ENCODE results near the gene PYGM. TPM values are rescaled to one million over a fixed set of nuclear protein-coding genes. Genes with fewer than 3 reads are reported as not detected.

The PYGM gene
- total RNA-seq, 1 experiment from 2014 or later = 3.6 TPM

DNA sequence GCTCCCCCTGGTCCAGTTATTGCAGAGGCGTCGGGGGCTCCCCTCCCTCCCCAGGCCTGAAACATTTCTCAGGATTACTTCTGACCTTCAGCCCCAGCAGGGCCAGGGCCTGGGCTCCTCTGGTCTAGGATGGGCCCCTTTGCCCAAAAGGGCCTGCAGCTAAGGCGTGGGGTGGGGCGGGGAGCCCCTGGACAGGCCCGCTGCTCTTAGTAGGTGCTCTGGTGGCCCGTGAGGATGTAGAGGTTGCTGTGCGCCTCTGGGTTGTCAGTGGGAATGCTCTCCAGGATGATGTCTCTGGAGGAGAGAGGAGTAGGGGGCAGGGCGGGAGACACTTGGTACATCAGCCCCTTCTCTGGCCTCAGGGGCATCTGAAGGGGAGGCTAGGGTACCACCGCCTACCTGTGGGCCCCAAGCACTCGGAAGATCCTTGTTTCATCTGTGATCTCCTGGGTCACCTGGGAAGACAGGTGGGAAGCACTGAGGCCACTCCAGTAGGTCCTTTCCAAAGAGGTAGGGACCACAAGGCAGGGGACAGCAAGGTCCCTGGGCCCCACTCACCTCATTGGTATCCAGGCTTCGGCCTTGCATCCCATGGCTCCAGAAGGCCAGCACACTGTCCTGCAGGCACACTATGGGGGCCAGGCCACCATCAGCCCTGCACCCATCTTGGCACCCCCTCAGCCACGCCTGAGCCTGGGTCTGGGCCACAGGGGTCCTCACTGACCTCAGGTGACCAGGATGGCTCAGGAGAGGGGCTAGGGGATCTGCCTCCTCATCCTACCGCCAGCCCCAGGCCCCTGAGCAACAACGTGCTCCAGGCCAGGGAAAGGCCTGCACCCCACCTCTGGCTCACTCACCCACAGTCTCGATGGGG lies 29.8 kb upstream of the PYGM start:
- peaks cover 0 to 6% (median 3%) of the 10 kb centered on the region in 3 experiments; a peak in 2 of 7 replicates for H3K36me3 Mint-ChIP-seq (ENCODE audit: insufficient read depth in 1 of 3, low read depth in 3 of 3)
- peak overlapping the region in 1 of 3 experiments; percentile 84; a peak in 1 of 7 replicates for H3K27ac Mint-ChIP-seq
- Histone ChIP-seq H2BK5ac (ENCODE audit: insufficient read length, low read length) (no peak overlapping the region), H4K5ac (ENCODE audit: insufficient read length, low read depth, low read length) (no peak overlapping the region), H3K27me3 (ENCODE audit: insufficient read depth, low read length) (no peaks in the 10 kb centered on the region), H2BK12ac (ENCODE audit: insufficient read length, low read depth, low read length) (no peak overlapping the region), H3K4me1 (ENCODE audit: insufficient read depth, low read length) (no peaks in the 10 kb centered on the region), H3K14ac (ENCODE audit: insufficient read depth, low read length) (no peak overlapping the region; the same call in 1 of the 2 replicates), H3K18ac (ENCODE audit: insufficient read length, low read depth, low read length) (no peak overlapping the region), H4K91ac (ENCODE audit: insufficient read length, low read depth, low read length) (no peak overlapping the region), H3K4me2 (ENCODE audit: insufficient read depth, insufficient read length, low read length) (no peak overlapping the region), H2BK120ac (ENCODE audit: low read depth, low read length, poor library complexity, severe bottlenecking) (no peak overlapping the region), H3K79me1 (ENCODE audit: insufficient read depth, low read depth, low read length, poor library complexity, severe bottlenecking) (no peaks in the 10 kb centered on the region), H3K27ac (ENCODE audit: insufficient read length, low read depth, low read length) (no peak overlapping the region), H4K20me1 (ENCODE audit: control insufficient read depth, insufficient read depth, insufficient read length) (no peaks in the 10 kb centered on the region), H3K23ac (ENCODE audit: insufficient read length, low read depth, low read length) (no peak overlapping the region), H3K56ac (ENCODE audit: insufficient read length, low read depth, low read length) (no peak overlapping the region), H3K4ac (ENCODE audit: low read depth, low read length) (no peak overlapping the region), H3K79me2 (ENCODE audit: insufficient read depth, low read length) (no peaks in the 10 kb centered on the region), H4K8ac (replicated peaks; ENCODE audit: insufficient read length, low read depth, low read length) (no peak overlapping the region), H2BK20ac (ENCODE audit: low read depth, low read length, poor library complexity, severe bottlenecking) (no peak overlapping the region), H2AK5ac (ENCODE audit: insufficient read length, low read length) (no peak overlapping the region), H3T11ph (ENCODE audit: low read length) (no peak overlapping the region), H2AFZ (ENCODE audit: low read length) (no peak overlapping the region), H2BK15ac (ENCODE audit: low read depth, low read length) (no peak overlapping the region), H3K9me3 (ENCODE audit: control insufficient read depth, low read depth, low read length) (no peaks in the 10 kb centered on the region), H3K9ac (ENCODE audit: extremely low read depth, insufficient read length, low read length) (no peak overlapping the region), H3K23me2 (ENCODE audit: insufficient read length, low read depth, low read length, poor library complexity, severe bottlenecking) (no peaks in the 10 kb centered on the region)
- 0 out of 4 replicates have a peak, but pooled peaks cover 0 to 2% of the 10 kb centered on the region in 2 experiments for H3K4me1 Mint-ChIP-seq
- no peaks in the 10 kb centered on the region for H3K27me3 Mint-ChIP-seq (ENCODE audit: low read depth)
- no peak for DNase-seq
- WGBS (ENCODE audit: extremely low coverage, insufficient read length, low lambda C conversion rate) = no CpG with 5 or more reads among the region's 15 CpGs
- TF ChIP-seq, protein P1, sequence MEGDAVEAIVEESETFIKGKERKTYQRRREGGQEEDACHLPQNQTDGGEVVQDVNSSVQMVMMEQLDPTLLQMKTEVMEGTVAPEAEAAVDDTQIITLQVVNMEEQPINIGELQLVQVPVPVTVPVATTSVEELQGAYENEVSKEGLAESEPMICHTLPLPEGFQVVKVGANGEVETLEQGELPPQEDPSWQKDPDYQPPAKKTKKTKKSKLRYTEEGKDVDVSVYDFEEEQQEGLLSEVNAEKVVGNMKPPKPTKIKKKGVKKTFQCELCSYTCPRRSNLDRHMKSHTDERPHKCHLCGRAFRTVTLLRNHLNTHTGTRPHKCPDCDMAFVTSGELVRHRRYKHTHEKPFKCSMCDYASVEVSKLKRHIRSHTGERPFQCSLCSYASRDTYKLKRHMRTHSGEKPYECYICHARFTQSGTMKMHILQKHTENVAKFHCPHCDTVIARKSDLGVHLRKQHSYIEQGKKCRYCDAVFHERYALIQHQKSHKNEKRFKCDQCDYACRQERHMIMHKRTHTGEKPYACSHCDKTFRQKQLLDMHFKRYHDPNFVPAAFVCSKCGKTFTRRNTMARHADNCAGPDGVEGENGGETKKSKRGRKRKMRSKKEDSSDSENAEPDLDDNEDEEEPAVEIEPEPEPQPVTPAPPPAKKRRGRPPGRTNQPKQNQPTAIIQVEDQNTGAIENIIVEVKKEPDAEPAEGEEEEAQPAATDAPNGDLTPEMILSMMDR (conservative IDR thresholded peaks at IDR 0.05) = no peak
- no peak overlapping the region for H3K4me3 Mint-ChIP-seq
- no peaks in the 10 kb centered on the region for H3K9me3 Mint-ChIP-seq

All from H9 (cell line).